Fibroblast of mammary gland (primary cell): Measurements from ENCODE around the gene MAN1A1.

Experiments
- DNase-seq: peaks from one replicate; pipeline ENCODE4 v3.0.0-alpha.2; 2010; ENCODE audit warnings: low read depth
- H3K4me3 ChIP-seq: 2 replicates; pipeline ENCODE4 v1.5.1; 2011; ENCODE audit warnings: low read depth, mild to moderate bottlenecking, low read length, moderate library complexity; ENCODE audit not compliant: control insufficient read depth
- TF ChIP-seq, protein P1 (sequence below): conservative IDR thresholded peaks from 2 replicates; pipeline ENCODE4 v1.5.1; 2011; ENCODE audit warnings: low read depth, low read length, inconsistent platforms; ENCODE audit not compliant: control insufficient read depth, insufficient read depth

MAN1A1 gene

DNA sequence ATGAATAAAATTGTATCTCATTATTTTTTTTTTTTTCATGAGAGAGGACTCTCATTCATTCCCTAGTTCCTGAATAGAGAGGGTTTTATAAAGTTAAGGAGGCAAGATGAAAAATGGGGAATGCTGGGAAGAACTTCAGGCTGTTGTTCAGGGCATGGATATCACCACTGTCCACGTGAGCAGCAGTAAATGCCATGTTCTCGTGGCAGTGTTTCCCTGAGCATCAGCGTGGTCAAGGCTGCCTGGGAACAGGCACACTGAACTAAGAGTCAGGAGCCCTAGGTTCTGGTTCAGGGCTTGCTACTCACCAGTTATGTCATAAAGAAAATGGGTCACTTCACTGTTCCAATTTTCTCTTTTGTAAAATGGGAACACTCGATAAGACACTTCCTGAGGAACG is 93.2 kb downstream of the MAN1A1 start:
- no peak overlapping the region for H3K4me3 ChIP-seq
- no peak for DNase-seq
- TF ChIP-seq, protein P1, sequence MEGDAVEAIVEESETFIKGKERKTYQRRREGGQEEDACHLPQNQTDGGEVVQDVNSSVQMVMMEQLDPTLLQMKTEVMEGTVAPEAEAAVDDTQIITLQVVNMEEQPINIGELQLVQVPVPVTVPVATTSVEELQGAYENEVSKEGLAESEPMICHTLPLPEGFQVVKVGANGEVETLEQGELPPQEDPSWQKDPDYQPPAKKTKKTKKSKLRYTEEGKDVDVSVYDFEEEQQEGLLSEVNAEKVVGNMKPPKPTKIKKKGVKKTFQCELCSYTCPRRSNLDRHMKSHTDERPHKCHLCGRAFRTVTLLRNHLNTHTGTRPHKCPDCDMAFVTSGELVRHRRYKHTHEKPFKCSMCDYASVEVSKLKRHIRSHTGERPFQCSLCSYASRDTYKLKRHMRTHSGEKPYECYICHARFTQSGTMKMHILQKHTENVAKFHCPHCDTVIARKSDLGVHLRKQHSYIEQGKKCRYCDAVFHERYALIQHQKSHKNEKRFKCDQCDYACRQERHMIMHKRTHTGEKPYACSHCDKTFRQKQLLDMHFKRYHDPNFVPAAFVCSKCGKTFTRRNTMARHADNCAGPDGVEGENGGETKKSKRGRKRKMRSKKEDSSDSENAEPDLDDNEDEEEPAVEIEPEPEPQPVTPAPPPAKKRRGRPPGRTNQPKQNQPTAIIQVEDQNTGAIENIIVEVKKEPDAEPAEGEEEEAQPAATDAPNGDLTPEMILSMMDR = no peak

DNA sequence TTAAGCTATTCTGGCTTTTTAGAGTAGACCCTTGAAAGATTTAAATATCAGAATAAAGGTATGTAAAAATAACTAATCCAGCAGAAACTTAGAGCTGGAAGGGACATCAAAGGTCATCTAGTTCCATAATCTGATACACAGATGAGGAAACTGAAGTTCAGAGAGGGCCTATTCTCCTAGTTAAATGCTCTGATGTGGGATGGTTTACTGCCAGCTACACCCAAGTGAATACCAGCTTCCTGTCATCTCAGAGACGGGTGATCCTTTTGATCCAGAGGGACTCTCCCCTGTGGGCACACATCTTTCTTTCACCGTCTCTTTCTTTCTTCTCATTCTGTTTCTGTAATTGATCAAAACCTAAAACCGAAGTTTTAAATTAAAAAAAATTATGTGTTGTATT is 94.1 kb downstream of the MAN1A1 start:
- TF ChIP-seq, protein P1 = no peak
- no peak overlapping the region for H3K4me3 ChIP-seq
- no peak for DNase-seq

DNA sequence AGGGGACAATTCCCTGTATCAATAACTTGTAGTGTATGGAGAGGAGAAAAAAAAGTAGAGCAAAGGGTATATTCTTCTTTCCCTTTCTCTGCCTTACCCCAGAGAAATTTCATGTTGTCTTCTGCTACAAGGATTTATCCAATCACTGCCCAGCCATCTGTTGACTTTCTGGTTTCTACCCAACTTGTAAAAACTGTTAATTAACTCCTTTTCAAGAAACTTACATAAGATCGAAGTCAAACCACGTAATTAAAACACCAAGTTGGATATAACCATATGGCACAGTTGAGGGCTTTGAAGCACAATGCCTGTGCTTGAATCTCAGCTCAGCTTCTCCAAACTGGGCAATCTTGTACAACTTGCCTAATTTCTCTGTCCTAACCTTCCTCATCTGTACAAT is 99.5 kb downstream of the MAN1A1 start:
- TF ChIP-seq, protein P1 = no peak
- DNase-seq = no peak
- H3K4me3 ChIP-seq = no peak overlapping the region

DNA sequence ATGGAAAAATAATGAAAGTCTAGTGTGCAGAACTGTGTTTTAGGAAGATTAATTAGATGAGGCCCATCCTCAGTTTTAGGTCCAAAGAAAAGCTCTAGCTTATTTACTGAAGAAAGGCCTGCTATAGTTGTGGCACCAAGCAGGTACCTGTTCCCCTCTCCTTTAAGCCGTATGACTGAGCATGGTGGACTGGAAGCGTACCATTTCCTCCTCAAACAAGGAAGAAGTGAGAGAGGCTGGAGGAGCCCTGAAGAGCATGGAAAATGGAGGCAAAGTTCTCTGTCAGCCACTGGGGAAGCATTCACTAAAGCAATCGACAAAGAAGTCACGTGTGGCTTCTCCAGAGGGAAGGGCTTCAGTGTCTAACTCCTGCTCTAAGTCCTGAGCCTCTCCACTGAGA is 100.2 kb downstream of the MAN1A1 start:
- DNase-seq = no peak
- TF ChIP-seq, protein P1 = no peak
- H3K4me3 ChIP-seq = no peak overlapping the region

DNA sequence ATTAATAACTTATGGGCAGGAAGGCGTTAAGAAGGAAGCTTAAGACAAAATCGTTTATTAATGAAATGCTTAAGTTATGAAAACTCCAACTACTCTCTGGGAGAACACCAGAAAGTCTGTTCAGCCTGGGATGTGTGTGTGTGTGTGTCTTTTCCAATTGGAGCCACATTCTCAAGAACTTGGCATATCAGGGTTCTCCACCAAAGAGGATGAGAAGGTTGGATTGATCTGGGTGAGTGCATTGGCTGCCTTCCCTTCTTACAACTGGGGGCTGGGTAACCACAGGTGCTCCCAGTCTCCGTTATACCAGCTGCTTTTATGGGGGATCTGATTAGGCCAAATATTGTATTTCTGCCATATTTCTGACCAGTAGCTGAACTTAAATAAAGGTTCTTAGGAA is 102.1 kb downstream of the MAN1A1 start:
- H3K4me3 ChIP-seq = no peak overlapping the region
- no peak for DNase-seq
- TF ChIP-seq, protein P1 = no peak

DNA sequence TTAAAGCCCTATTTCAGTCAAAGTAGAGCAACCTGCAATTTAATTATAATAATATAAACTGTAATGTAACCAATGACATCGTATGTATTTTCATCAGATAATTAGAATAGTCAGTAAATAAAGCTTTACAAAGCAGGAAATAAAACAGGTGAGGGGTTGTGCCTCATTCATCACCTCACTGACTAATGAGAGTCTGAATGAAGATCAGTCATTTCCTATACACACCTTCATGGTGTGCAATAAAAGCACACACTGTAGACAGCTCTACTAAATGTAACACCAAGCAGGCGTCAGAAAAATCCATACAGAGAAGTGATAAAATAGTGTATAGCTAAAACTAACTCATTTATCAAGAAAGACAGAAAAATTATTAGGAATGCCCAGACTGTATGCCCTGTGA is 105.9 kb downstream of the MAN1A1 start:
- no peak for DNase-seq
- no peak overlapping the region for H3K4me3 ChIP-seq
- TF ChIP-seq, protein P1 = no peak

DNA sequence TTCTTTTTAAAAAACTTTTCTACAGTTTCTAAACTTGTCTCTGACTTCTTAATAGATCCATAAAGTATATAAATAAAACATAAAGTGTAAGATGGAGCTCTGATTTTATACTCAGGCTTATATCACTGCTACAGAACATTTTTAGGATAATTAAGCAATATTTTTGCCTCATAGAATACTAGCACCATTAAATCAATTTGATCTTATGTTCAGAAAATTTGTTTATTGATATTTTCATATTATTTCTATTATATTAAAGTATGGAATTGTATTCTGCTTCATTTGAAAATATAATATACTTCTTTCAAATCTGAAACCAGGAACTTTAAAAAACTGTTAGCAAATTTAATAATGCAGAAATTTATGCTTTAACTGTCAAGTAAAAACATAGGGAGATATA is 106.5 kb downstream of the MAN1A1 start:
- no peak overlapping the region for H3K4me3 ChIP-seq
- TF ChIP-seq, protein P1 = no peak
- DNase-seq = no peak
